CD14-positive monocyte (primary cell): ENCODE measurements around the gene TSPAN3. TPM values are rescaled to one million over a fixed set of nuclear protein-coding genes. Genes with fewer than 3 reads are reported as not detected.
A peak's percentile ranks its signal among the peaks of the same experiment; 100 is the strongest.

Experiments used
- DNase-seq, 3 donors: peaks; one replicate each; pipeline ENCODE4 v3.0.0-alpha.2; 2011 to 2022
- H2AFZ ChIP-seq: 2 replicates; pipeline ENCODE4 v1.6.0; 2012; ENCODE audit warnings: mild to moderate bottlenecking, low read depth, low read length, inconsistent platforms; ENCODE audit not compliant: insufficient read depth, poor library complexity, severe bottlenecking
- H3K27ac ChIP-seq, 2 donors: 1 replicate in 1 of 2; 2 replicates in 1 of 2; pipeline ENCODE4 v1.5.1; 2012 to 2013; ENCODE audit warnings: low read length in 2 of 2, control low read depth in 1 of 2, inconsistent platforms in 1 of 2, low read depth in 1 of 2, mild to moderate bottlenecking in 1 of 2
- H3K27me3 ChIP-seq, 2 donors: one replicate each; pipeline versions ENCODE4 v1.6.0 to v1.6.1; 2011 to 2013; ENCODE audit warnings: low read length in 2 of 2; ENCODE audit not compliant: control insufficient read depth in 2 of 2, insufficient read depth in 2 of 2
- H3K36me3 ChIP-seq, 2 donors: replicated peaks in 1 of 2; 1 replicate in 1 of 2; 2 replicates in 1 of 2; pipeline versions ENCODE4 v1.5.1 to v1.6.1; 2012 to 2013; ENCODE audit warnings: low read length in 2 of 2, control low read depth in 1 of 2, inconsistent platforms in 1 of 2, mild to moderate bottlenecking in 1 of 2; ENCODE audit not compliant: insufficient read depth in 2 of 2, control insufficient read depth in 1 of 2
- H3K4me1 ChIP-seq, 2 donors: 1 replicate in 1 of 2; 2 replicates in 1 of 2; pipeline versions ENCODE4 v1.5.1 to v1.6.1; 2012 to 2013; ENCODE audit warnings: low read length in 2 of 2, control low read depth in 1 of 2, inconsistent platforms in 1 of 2, mild to moderate bottlenecking in 1 of 2, moderate library complexity in 1 of 2; ENCODE audit not compliant: insufficient read depth in 2 of 2, control insufficient read depth in 1 of 2
- H3K4me2 ChIP-seq: replicated peaks from 2 replicates; pipeline ENCODE3; 2012; ENCODE audit warnings: low read length, moderate library complexity, mild to moderate bottlenecking; ENCODE audit not compliant: poor library complexity, severe bottlenecking; ENCODE audit errors: extremely low read depth
- H3K4me3 ChIP-seq, 3 experiments: fragments of 200-600 bp in 1 of 3; sonication (generic) in 1 of 3; replicated peaks in 1 of 3; 1 replicate in 2 of 3; 2 replicates in 1 of 3; pipeline ENCODE4 v1.5.1; 2011 to 2013; ENCODE audit warnings: low read length in 3 of 3, mild to moderate bottlenecking in 3 of 3, control low read depth in 2 of 3, low read depth in 2 of 3, inconsistent platforms in 1 of 3, moderate library complexity in 1 of 3
- H3K79me2 ChIP-seq: 2 replicates; pipeline ENCODE4 v1.6.0; 2012; ENCODE audit warnings: mild to moderate bottlenecking, control low read depth, inconsistent platforms, low read length, moderate library complexity; ENCODE audit not compliant: insufficient read depth
- H3K9ac ChIP-seq: 2 replicates; pipeline ENCODE4 v1.6.0; 2017; ENCODE audit warnings: low read length, mild to moderate bottlenecking; ENCODE audit not compliant: insufficient read depth, poor library complexity, severe bottlenecking
- H3K9me3 ChIP-seq, 2 donors: replicated peaks in 1 of 2; 1 replicate in 1 of 2; 2 replicates in 1 of 2; pipeline versions ENCODE4 v1.5.1 to v1.6.1; 2012 to 2013; ENCODE audit warnings: low read length in 2 of 2, control low read depth in 1 of 2; ENCODE audit not compliant: control insufficient read depth in 1 of 2, insufficient read depth in 1 of 2
- H4K20me1 ChIP-seq: 2 replicates; pipeline ENCODE4 v1.6.0; 2012; ENCODE audit warnings: mild to moderate bottlenecking, low read length, control low read depth, moderate library complexity; ENCODE audit not compliant: insufficient read depth
- H3K27ac Mint-ChIP-seq, 7 donors: one replicate each; pipeline ENCODE4 v1.8.0; 2020; ENCODE audit warnings: mild to moderate bottlenecking in 7 of 7, mixed read lengths in 7 of 7, moderate library complexity in 6 of 7, inconsistent platforms in 2 of 7
- H3K27me3 Mint-ChIP-seq, 3 donors: one replicate each; pipeline ENCODE4 v1.8.0; 2021 to 2022; ENCODE audit warnings: low read depth in 3 of 3, mild to moderate bottlenecking in 3 of 3, mixed read lengths in 3 of 3, moderate library complexity in 3 of 3, inconsistent platforms in 1 of 3
- H3K36me3 Mint-ChIP-seq, 2 donors: one replicate each; pipeline ENCODE4 v1.8.0; 2020; ENCODE audit warnings: mixed read lengths in 2 of 2, inconsistent platforms in 1 of 2, mild to moderate bottlenecking in 1 of 2
- H3K4me1 Mint-ChIP-seq: one replicate; pipeline ENCODE4 v1.8.0; 2020; ENCODE audit warnings: mild to moderate bottlenecking, mixed read lengths
- H3K4me3 Mint-ChIP-seq, 2 donors: one replicate each; pipeline ENCODE4 v1.8.0; 2020; ENCODE audit warnings: mild to moderate bottlenecking in 2 of 2, mixed read lengths in 2 of 2, moderate library complexity in 1 of 2
- H3K9me3 Mint-ChIP-seq, 7 donors: one replicate each; pipeline ENCODE4 v1.8.0; 2020 to 2022; ENCODE audit warnings: mixed read lengths in 7 of 7, mild to moderate bottlenecking in 6 of 7, moderate library complexity in 6 of 7, inconsistent platforms in 2 of 7
- CTCF ChIP-seq: fragments of 200-600 bp; IDR thresholded peaks from one replicate; pipeline ENCODE4 v1.8.0; 2022; ENCODE audit warnings: antibody characterized with exemption, mild to moderate bottlenecking
- WGBS: methylation state at CpG from one replicate; pipeline ENCODE4 v1.1.5; 2013; ENCODE audit warnings: missing lambda C conversion rate; ENCODE audit not compliant: insufficient coverage; 5-methylcytosine and 5-hydroxymethylcytosine counted together
- intact Hi-C, 2 donors: fragments of 100-400 bp; cut with micrococcal nuclease; formaldehyde crosslinking; loops; one replicate each; pipeline versions ENCODE4 v1.15.0 to v1.15.1; 2023
- polyA plus RNA-seq, 3 donors: library from polyadenylated mRNA; depleted of rRNA in 1 of 3; unstranded in 2 of 3; stranded (reverse) in 1 of 3; fragments of 300-500 nt in 2 of 3; fragments of >200 nt in 1 of 3; fragmentation: Illumina TruSeq in 2 of 3; gene quantifications; 1 replicate in 2 of 3; 2 replicates in 1 of 3; pipeline ENCODE4 v1.2.3, GENCODE V29; 2012 to 2021

TSPAN3 gene
- polyA plus RNA-seq, 3 donors = 26.0 to 68.0 (median 53.2) TPM

GRCh38 chr15:76994496-76994895 is 76.4 kb downstream of the TSPAN3 start:
- H3K9ac ChIP-seq = peak overlapping the region; percentile 68

GRCh38 chr15:76994001-76994400 is 76.9 kb downstream of the TSPAN3 start:
- Histone ChIP-seq H3K79me2 (peaks cover 73% of the 10 kb centered on the region), H3K27ac (peak overlapping the region; percentile 55 to 91), H3K4me1 (peaks cover 96 to 99% of the 10 kb centered on the region in 2 donors), H3K9ac (peak overlapping the region; percentile 68), H3K27me3 (no peaks in the 10 kb centered on the region), H3K4me3 (peak overlapping the region in 1 of 3 experiments; percentile 94), H2AFZ (peak overlapping the region; percentile 85), H3K4me2 (peak overlapping the region; percentile 84), H3K36me3 (peaks cover 3 to 7% of the 10 kb centered on the region in 2 donors), H3K9me3 (no peaks in the 10 kb centered on the region), H4K20me1 (peaks cover 37% of the 10 kb centered on the region)
- H3K9me3 Mint-ChIP-seq = peaks cover 0 to 2% (median 0%) of the 10 kb centered on the region in 7 donors
- H3K27me3 Mint-ChIP-seq = peaks cover 0 to 7% (median 0%) of the 10 kb centered on the region in 3 donors
- peak overlapping the region; percentile 88 to 99 (median 95) for H3K27ac Mint-ChIP-seq
- H3K36me3 Mint-ChIP-seq = peaks cover 13 to 21% of the 10 kb centered on the region in 2 donors
- intact Hi-C loops = loop anchor here in 1 of 2 donors (10.0 kb wide), 1 partner anchor 71 kb away; no protein-coding TSS in a partner anchor
- 6% methylated on average over 7 of the region's 8 CpGs for WGBS
- DNase-seq = peak; percentile 76 to 86 (median 84)
- peaks cover 93% of the 10 kb centered on the region for H3K4me1 Mint-ChIP-seq
- peak overlapping the region; percentile 49 to 53 for H3K4me3 Mint-ChIP-seq
- TF ChIP-seq CTCF = no peak

More at GRCh38 chr15:76994496-76994895, 76.4 kb downstream of the TSPAN3 start:
- WGBS = 64% methylated on average over 2 of the region's 6 CpGs
- Mint-ChIP-seq H3K36me3 (peaks cover 16 to 26% of the 10 kb centered on the region in 2 donors), H3K27me3 (peaks cover 0 to 6% (median 0%) of the 10 kb centered on the region in 3 donors), H3K9me3 (peaks cover 0 to 2% (median 0%) of the 10 kb centered on the region in 7 donors), H3K4me1 (peaks cover 93% of the 10 kb centered on the region), H3K4me3 (peak overlapping the region; percentile 90 to 96), H3K27ac (peak overlapping the region; percentile 88 to 99 (median 95))
- no peak for DNase-seq
- TF ChIP-seq CTCF = no peak
- H3K4me2 ChIP-seq = peak overlapping the region; percentile 84
- H2AFZ ChIP-seq = peak overlapping the region; percentile 85
- peaks cover 96 to 99% of the 10 kb centered on the region in 2 donors for H3K4me1 ChIP-seq
- no peaks in the 10 kb centered on the region for H3K27me3 ChIP-seq
- no peaks in the 10 kb centered on the region for H3K9me3 ChIP-seq
- H3K36me3 ChIP-seq = peaks cover 4 to 11% of the 10 kb centered on the region in 2 donors
- H3K27ac ChIP-seq = peak overlapping the region; percentile 55 to 91
- H3K4me3 ChIP-seq = peak overlapping the region in 1 of 3 experiments; percentile 94
- H3K79me2 ChIP-seq = peaks cover 78% of the 10 kb centered on the region
- intact Hi-C loops = loop anchor here in 1 of 2 donors (10.0 kb wide), 1 partner anchor 70 kb away; no protein-coding TSS in a partner anchor
- H4K20me1 ChIP-seq = peaks cover 42% of the 10 kb centered on the region
